HG02973 (cell line): ENCODE data around the gene LCE3A.
"Not testable (repeated sequence)": the region's sequence is repeated elsewhere in the genome, so short reads cannot be mapped to it uniquely, and the experiment has no call there.

ENCODE experiments used
- ATAC-seq: cut with Tn5 transposase; IDR thresholded peaks from one replicate; pipeline ENCODE4 v1.9.1; 2021; ENCODE audit warnings: moderate library complexity; ENCODE audit not compliant: unreplicated experiment

LCE3A gene

GRCh38 chr1:152622803-152623202 is at the start of gene LCE3A:
TSS of gene LCE3A (minus strand) at chr1:152623103. CDS start at chr1:152623103, 0 bp downstream.
- no peak for ATAC-seq

DNA sequence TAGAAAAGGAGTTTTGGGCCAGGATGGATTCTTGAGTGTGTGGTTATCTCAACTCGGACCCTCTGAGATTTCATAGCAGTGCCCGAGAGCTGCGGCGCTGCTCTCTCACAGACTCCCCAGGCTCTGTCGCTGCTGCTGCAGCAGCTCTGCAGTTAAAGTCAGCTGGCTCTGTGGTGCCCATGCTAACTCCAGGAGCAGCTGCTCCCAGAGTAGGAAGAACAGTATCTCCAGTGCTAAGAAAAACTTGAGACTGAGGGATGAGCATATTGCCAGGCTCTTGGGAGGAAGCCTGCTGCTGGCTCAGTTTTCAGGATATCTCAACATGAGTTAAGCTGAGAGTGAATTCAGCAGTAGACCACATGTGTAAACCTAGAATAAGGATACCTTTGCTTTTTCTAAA is 44.7 kb upstream of the LCE3A start:
- ATAC-seq, result no peak

DNA sequence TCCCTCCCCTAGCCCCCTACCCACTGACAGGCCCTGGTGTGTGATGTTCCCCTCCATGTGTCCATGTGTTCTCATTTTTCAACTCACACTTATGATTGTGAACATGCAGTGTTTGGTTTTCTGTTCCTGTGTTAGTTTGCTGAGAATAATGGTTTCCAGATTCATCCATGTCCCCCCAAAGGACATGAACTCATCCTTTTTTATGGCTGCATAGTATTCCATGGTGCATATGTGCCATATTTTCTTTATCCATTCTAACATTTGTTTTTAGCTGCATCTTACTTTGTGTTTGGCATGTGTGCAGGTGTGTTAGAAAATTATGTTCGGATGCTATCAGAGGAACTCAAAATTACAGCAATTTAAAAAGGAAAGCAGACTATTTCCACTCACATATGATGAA is 43.3 kb upstream of the LCE3A start:
- ATAC-seq, result not testable (repeated sequence)

DNA sequence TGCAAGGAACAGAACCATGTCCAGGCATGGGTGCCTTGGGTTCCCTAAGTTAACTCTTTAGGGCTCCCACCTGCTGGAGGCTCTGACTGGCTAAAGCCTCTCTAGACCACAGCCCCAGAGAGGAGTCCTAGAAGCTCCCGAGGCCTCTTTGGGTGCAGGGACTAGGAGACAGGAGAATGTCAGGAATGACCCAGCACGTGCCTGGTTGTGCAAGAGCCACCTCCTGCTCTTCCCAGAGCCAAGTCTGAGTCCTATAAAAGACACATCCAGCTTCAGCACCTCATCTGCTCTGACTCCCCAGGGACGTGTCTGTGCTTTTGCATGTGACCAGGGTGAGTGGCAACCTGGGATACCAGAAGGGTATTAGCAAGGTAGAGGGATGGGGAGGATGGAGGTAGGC is 40.2 kb upstream of the LCE3A start, which contains the start of gene LCE2D:
Gene LCE2D, plus strand, starts transcription at position 283 of the 400 bp plus-strand sequence. CDS start 726 bp downstream, outside the sequence.
- no peak for ATAC-seq

DNA sequence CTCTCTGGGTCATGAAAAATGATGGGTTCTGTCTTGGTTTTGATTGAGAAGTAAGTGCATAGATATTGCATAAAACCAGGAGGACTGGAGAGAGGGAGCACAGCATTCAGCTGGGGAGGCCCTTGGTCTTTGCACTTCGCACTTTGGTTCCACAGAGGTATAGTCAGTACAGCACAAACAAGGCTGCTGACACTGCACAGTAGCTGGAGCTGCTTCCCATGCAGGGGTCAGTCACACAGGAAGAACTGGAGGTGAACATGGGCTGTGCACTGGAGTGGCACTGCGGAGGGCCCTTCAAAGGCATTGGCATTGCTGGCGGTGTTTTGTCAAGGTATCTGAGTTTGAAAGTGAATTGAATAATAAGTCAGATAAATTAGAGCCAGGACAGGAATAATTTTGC is 35.7 kb upstream of the LCE3A start:
- ATAC-seq, result no peak

GRCh38 chr1:152657677-152658076 is 34.8 kb upstream of the LCE3A start:
- ATAC-seq, result no peak

DNA sequence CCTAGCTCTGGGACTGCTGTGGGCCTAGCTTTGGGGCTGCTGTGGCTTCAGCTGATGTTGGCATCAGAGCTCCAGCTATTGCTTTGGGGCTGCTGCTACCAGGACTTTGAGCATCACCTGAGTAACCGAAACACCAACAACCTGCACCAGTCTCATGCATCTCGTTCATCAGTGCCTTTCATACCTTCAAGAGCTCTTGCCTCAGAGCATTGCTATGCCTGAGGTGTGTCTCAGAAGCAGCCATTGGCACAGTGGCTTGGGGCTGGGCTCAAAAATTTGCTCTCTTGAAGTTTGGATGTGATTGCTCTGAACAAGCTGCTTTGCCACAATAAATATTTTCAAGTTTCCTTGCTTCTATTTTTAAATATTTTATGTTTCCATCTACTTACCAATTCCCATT is 33.6 kb upstream of the LCE3A start:
- no peak for ATAC-seq

GRCh38 chr1:152654110-152654509 is 31.2 kb upstream of the LCE3A start:
- ATAC-seq, result no peak

- ATAC-seq, result no peak
Observed at GRCh38 chr1:152646656-152647055, 23.8 kb upstream of the LCE3A start.

GRCh38 chr1:152645146-152645545 is 22.2 kb upstream of the LCE3A start:
- ATAC-seq, result no peak

DNA sequence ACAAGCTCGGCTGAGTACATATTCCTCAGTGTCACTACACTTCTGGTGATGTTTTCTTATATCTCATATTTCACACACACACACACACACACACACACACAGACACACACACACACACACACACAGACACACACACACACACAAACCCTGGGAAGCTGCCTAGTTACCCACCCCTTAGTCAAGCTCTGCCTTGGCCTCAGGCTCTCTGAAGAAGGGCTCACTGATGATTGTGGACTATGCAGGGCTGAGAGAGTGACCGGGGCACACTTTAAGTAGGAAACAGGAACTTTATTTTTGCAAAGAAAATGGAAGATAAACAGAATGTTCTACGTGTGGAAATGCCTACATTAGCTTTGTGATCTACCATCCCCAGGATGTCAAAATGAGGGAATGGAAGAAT is 21.0 kb upstream of the LCE3A start:
- ATAC-seq, result no peak

GRCh38 chr1:152640351-152640750 is 17.4 kb upstream of the LCE3A start:
- no peak for ATAC-seq

DNA sequence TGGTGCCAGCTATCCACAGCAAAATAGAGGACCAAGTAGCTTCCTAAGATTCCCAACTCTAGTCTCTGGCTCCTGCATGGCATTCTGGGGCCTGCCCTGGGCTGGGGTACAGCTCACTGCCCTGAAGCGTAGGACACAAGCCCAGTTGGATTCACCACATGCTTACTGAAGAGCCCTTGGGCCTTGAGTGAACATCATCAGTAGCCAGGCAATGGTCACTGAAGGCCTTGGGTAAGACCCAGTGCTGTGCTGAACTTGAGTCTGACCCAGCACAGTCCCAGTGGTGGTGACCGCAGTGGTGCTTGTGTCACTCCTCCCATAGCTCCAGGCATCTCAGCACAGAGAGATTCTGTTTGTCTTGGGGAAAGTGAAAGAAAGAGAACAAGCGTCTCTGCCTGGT is 7.7 kb upstream of the LCE3A start:
- ATAC-seq, result no peak

- ATAC-seq, result no peak
Observed at GRCh38 chr1:152626744-152627143, 3.8 kb upstream of the LCE3A start.

DNA sequence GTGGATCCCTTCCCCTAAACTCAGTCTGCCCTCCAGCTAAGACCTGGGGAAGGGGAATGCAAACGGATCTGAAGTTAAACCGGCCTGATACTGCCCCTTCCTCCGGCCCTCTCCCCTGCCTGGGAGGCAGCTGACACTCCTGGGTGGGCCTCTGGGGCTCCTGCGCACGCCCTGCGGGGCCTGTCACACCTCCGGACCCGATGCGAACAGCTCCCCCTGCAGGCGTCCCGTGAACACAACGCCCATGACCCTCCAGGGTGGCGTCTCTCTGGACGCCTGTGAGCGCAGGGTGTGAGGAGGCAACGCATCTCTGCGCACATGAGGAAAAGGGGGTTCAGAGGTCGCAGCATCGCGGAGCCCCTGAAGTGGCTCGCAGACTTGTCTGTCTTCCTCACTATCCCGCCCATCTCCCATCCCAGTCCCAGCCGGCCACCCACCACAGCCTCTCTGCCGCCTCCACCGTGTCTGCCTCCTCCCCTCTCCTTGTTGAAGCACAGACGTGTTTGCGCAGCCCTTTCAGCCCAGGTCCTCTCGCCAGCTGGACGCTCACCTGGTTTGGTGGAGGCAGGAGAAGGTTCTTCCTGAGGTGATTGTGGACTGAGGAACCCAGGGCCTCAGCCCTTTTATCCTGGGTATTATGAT is 421 bp upstream of the LCE3A start:
- ATAC-seq, result no peak

DNA sequence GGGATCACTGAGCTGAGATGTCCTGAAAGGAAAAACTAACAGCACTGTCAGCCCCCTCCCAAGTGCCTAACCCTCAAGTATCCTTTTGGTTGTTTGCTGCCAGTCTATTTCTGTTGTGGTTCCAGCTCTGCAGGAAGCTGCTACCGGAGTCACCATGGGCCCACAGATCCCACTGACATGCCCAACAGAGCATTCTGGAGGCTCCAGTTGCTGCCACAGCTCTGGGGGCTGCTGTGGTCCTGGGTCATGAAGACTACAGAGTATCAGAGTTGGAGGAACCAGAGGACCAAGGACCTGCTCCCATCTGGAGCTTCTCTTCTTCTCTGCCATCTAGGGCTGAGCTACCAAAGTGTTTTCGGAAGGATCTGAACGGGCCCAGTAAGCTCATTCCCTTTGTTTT is 910 bp downstream of the LCE3A start:
- ATAC-seq, result no peak

DNA sequence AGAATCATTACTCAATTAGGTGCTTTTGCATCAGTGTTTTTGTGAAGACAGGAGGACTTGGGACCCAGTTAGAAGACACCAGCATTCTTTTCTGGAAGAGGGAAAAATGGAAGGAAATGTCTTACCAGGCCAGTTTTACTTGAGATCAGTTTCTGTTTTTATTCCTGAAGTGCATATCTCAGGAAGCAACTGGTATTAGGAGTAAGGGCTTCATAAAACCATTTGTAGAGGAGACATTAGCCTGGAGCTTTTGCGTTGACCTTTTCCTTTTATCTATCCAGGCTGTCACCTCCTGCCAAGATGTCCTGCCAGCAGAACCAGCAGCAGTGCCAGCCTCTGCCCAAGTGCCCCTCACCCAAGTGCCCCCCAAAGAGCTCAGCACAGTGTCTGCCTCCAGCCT is 9.4 kb downstream of the LCE3A start, which contains the start of gene LCE3B:
Gene LCE3B, plus strand, starts transcription at position 301 of the 400 bp plus-strand sequence. Its CDS starts 0 bp downstream, at position 301.
- ATAC-seq, result no peak

DNA sequence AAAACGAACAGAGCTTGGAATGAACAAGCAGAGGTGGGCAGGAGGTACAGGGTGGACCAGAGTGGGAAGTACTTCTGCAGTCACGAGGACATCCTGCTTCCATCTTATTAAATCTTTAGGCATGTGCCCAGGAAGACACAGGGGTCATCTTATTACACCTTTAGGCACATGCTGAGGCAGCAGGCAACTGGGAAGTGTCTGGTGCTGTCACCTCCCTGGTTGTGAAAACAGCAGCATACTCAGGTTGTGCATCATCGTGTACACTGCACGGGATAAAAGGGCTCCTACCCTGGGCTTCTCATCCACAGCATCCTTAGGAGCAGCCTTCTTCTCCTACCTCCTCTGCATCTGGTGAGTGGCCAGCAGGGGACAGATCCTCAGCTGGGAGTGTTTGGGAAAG is 23.0 kb downstream of the LCE3A start, which contains the start of gene LCE3C:
Gene LCE3C, plus strand, starts transcription at position 301 of the 400 bp plus-strand sequence. CDS start 498 bp downstream, outside the sequence.
- ATAC-seq, result no peak

DNA sequence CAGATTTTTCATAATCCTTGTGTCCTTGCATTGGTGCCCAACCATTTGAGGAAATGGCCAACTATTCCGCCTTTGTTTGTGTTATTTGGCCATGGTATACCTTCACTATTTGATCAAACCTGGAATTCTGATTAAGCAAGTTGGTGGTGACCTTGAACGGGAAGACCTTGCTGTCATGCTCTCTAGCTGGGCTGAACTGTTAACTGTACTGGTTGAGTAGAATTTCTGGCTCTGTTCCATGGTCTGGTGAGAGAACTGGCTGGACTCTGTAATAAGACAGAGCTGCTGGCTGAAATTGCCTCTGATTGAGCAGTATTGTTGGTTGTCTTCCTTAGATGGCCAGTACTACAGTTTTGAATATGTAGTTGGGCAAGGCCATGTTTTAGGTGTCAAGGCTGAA is 25.9 kb downstream of the LCE3A start:
- ATAC-seq, result no peak

GRCh38 chr1:152585586-152585985 is 37.3 kb downstream of the LCE3A start:
- no peak for ATAC-seq

DNA sequence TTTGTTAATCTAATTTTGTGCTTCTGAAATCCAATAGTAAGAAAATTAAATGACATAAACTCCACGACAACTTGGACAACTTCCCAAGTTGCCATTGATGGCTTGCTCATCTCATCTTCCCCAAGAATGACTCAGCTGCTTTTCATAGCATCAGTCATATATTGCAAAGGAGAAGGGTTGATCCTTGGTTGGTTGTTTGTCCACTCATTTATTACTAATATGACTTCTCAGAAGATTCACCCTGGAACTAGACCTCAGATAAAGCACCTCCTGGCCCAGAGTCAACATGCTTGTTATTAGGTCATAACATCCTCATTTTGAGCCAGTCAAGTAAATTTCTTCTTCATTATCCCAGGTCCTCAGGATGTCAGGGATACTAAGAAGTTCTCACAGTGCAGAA is 40.3 kb downstream of the LCE3A start:
- ATAC-seq, result no peak

DNA sequence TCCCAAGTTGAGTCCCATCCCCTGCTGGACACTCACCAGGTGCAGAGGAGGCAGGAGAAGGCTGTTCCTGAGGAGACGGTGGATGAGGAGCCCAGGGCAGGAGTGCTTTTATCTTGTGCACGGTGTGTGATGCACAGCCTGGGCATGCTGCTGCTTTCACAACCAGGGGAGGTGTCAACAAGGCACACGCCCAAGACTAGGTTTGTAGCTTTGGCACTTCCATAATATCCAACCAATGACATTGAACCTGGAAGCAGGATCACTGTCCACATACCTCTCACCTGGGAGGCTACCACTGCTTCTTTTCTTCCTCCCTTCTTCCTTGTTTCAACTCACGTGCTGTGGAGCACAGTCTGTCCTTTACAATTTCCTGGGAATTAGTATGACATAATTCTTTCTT is 42.5 kb downstream of the LCE3A start, which contains the start of gene LCE3D:
Gene LCE3D, minus strand, starts transcription at position 84 of the 400 bp plus-strand sequence. CDS start 580 bp downstream, outside the sequence.
- no peak for ATAC-seq

DNA sequence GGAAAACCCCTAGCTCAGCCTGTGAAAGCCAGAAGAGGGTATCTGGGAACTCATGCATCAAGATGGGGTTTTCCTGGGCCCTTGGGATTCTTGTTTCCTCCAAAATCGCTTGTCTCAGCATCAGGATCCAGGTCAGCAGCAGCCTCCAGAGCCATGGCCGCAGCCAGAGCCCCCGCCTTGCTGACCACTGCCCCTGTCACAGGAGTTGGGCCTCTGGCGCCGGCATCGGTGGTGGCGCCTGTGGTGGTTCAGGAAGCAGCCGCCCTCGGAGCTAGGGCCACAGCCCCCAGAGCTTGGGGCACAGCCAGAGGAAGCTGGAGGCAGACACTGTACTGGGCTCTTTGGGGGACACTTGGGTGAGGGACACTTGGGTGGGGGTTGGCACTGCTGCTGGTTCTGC is 43.4 kb downstream of the LCE3A start:
- ATAC-seq, result not testable (repeated sequence)
